Ovary (tissue), 9 donors: ENCODE measurements around the gene CACHD1. TPM values are rescaled to one million over a fixed set of nuclear protein-coding genes. Genes with fewer than 3 reads are reported as not detected.

ENCODE experiments used
- DNase-seq, 5 donors: peaks; one replicate each; pipeline ENCODE4 v3.0.0-alpha.2; 2019 to 2020
- H3K27ac ChIP-seq, 2 donors: fragments of 200-600 bp; one replicate each; pipeline versions ENCODE4 v1.5.1 to v1.8.0; 2019 to 2022
- H3K27me3 ChIP-seq: fragments of 200-600 bp; one replicate; pipeline ENCODE4 v1.8.0; 2022
- H3K36me3 ChIP-seq: fragments of 200-600 bp; sonication (generic); one replicate; pipeline ENCODE4 v1.5.1; 2019
- H3K4me1 ChIP-seq: one replicate; pipeline ENCODE4 v1.8.1; 2013; ENCODE audit warnings: mild to moderate bottlenecking, moderate library complexity; ENCODE audit not compliant: insufficient read depth
- H3K4me3 ChIP-seq: fragments of 200-600 bp; sonication (generic); one replicate; pipeline ENCODE4 v1.5.1; 2017
- H3K9me3 ChIP-seq, 2 donors: fragments of 200-600 bp in 1 of 2; sonication (generic) in 1 of 2; one replicate each; pipeline versions ENCODE4 v1.5.1 to v1.8.1; 2013 to 2019; ENCODE audit warnings: mild to moderate bottlenecking in 1 of 2, moderate library complexity in 1 of 2
- CTCF ChIP-seq, 3 donors: fragments of 450-650 bp in 2 of 3; fragments of 200-600 bp in 1 of 3; IDR thresholded peaks; one replicate each; pipeline versions ENCODE4 v1.5.1 to v1.8.0; 2016 to 2022; ENCODE audit warnings: antibody characterized with exemption in 3 of 3, mild to moderate bottlenecking in 1 of 3
- EP300 ChIP-seq: sonication (generic); formaldehyde crosslinking; IDR thresholded peaks from one replicate; pipeline ENCODE4 v1.6.1; 2017; ENCODE audit warnings: antibody characterized with exemption
- POLR2A ChIP-seq: fragments of 450-650 bp; IDR thresholded peaks from one replicate; pipeline ENCODE4 v1.6.1; 2017; ENCODE audit warnings: antibody characterized with exemption, mild to moderate bottlenecking, moderate library complexity
- WGBS, 3 donors: extraction: QIAGEN DNeasy Blood & Tissue Kit in 1 of 3; methylation state at CpG; one replicate each; pipeline versions ENCODE4 v1.1.5 to v1.1.7; 2013 to 2017; 5-methylcytosine and 5-hydroxymethylcytosine counted together
- intact Hi-C, 4 donors: fragments of 100-400 bp; cut with DNase I; formaldehyde crosslinking; loops; one replicate each; pipeline versions ENCODE4 v1.11.0 to v1.15.1; 2022 to 2023
- polyA plus RNA-seq, 2 donors: library from polyadenylated mRNA; stranded (reverse); fragments of 200-250 nt in 1 of 2; fragments of 350-450 nt in 1 of 2; fragmentation: Illumina TruSeq in 1 of 2; extraction: RNeasy Lipid Tissue Mini Kit (QIAGEN cat#74804) in 1 of 2; gene quantifications; one replicate each; pipeline ENCODE4 v1.2.3, GENCODE V29; 2013 to 2014
- total RNA-seq, 7 donors: library from RNA; depleted of rRNA in 2 of 7; stranded (reverse); fragments of >200 nt in 2 of 7; fragmentation: NEBNext Ultra II Directional in 3 of 7; extraction: Animal tissue kit (Norgen Biotek cat#: 25700) in 3 of 7; gene quantifications; one replicate each; pipeline versions ENCODE4 v1.1.0 to v1.2.4, GENCODE V29; 2016 to 2023
- donor health status: DM: no; HTN: no; CAD: no; lungs with moderate emphysema.
- donor health status: DM: no; HTN: no; CAD: no.
- donor health status: Bipolar disorder and iron deficiency.
- donor health status: DM: yes; HTN: yes; CAD: no.
- donor health status: DM: no; HTN: no; CAD: no.
- donor health status: DM: yes; HTN: yes; CAD: no.

CACHD1 gene
- total and polyA plus RNA-seq, 9 donors = 17.0 to 33.1 (median 23.2) TPM

DNA sequence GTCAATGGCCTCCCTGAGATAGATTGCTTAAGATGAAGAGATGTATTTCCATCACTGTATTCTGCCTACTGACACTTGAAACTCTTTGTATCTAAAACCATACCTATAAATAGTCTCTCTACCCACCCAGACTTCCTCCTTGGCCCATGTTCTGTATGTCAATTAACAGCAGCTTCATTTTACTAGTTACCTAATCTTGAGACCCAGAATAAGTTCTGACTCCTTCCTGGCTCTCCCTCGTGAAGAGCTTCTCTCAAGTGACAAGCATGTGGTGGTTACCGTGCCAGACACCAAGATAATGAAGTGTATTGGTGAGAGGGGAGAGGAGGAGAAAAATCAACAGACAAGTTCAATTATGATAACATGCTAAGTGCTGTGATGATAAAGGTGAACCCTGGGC is 146.1 kb downstream of the CACHD1 start:
- Histone ChIP-seq H3K4me1 (no peaks in the 10 kb centered on the region), H3K36me3 (no peaks in the 10 kb centered on the region), H3K27me3 (no peaks in the 10 kb centered on the region), H3K27ac (no peak overlapping the region), H3K9me3 (no peaks in the 10 kb centered on the region), H3K4me3 (no peak overlapping the region)
- no peak for DNase-seq
- TF ChIP-seq POLR2A = no peak
- TF ChIP-seq CTCF (IDR thresholded peaks at IDR 0.05) = no peak
- TF ChIP-seq EP300 = no peak
- WGBS, 3 donors = 50 to 64% (median 58%) methylated on average over 2 of the region's 2 CpGs
- intact Hi-C loops = no loop called here

DNA sequence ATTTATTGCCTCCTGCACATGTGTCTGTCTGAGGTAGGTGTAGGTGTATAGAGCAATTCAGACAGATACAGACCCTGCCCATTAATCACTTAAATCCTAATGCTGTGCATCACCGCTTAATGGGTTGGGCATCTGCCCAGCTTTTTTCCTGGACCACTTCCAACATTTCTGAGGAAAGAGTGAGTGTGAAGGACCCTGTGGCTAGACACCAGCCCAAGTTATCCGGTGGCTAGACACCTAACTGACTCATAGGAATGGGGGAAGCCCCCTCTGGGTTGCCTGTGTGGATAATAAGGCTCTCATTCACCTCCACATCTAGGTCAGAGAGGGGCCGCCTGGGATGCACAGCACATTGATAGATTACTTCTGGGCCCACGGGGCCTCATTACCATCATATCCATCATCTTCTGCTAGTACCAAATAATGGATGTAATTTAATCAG is 153.8 kb downstream of the CACHD1 start:
- TF ChIP-seq EP300 (no peak), POLR2A (no peak), CTCF (IDR thresholded peaks at IDR 0.05) (no peak)
- no peak overlapping the region for H3K4me3 ChIP-seq
- no peak overlapping the region for H3K27ac ChIP-seq
- H3K36me3 ChIP-seq = no peaks in the 10 kb centered on the region
- intact Hi-C loops = no loop called here
- DNase-seq = peak in 2 of 5 donors; percentile 18 to 28
- H3K27me3 ChIP-seq = no peaks in the 10 kb centered on the region
- H3K9me3 ChIP-seq = no peaks in the 10 kb centered on the region
- peaks cover 14% of the 10 kb centered on the region for H3K4me1 ChIP-seq
- WGBS, 3 donors = 44 to 66% (median 44%) methylated on average over 4 of the region's 4 CpGs

DNA sequence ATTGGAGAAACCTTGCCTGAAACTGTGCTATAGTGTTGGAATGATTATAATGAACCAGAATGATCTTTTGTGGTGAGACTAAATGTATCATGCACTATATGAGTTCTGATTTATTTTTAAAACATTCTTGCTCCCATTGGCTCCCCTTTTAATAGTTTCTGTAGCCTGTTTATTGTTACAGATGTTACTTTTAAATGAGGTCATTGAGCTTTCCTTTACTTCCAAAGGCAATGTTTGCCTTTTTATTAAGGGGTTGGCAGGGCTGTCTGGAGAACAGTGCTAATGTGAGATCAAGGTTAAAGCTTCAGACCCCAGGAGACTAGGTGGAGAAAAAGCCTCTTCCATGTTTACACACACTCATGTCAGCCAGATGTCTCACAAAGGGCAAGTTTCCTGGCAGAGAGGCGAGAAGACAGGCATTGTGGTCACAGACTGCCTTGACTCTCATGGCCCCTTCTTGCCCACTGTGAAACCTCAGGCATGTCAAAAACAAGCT is 154.3 kb downstream of the CACHD1 start:
- Histone ChIP-seq H3K36me3 (no peaks in the 10 kb centered on the region), H3K9me3 (no peaks in the 10 kb centered on the region), H3K27me3 (no peaks in the 10 kb centered on the region), H3K4me3 (no peak overlapping the region), H3K4me1 (peaks cover 14% of the 10 kb centered on the region), H3K27ac (peak overlapping the region in 1 of 2 donors; percentile 21)
- DNase-seq = peak in 1 of 5 donors; percentile 10
- intact Hi-C loops = no loop called here
- 5 to 19% (median 18%) methylated on average over 1 of the region's 1 CpG for WGBS, 3 donors
- TF ChIP-seq POLR2A (no peak), CTCF (IDR thresholded peaks at IDR 0.05) (no peak), EP300 (no peak)

DNA sequence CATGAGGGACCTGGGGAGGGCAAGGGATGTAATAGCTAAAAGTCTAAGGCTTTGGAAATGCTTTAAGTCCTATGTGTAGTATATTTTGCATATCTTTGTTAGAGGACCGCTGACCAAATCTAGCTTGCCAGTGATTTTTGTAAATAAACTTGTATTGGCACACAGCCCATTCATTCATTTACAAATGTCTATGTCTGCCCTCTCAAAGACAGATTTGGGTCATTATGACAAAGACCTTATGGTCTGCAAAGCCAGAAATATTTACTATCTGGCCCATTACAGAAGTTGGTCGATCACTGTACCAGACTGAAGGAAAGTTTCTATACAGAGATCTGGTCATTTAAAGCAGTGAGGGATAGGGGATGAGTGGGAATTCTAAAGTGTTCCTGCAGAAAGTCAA is 154.9 kb downstream of the CACHD1 start:
- H3K9me3 ChIP-seq = no peaks in the 10 kb centered on the region
- H3K4me3 ChIP-seq = no peak overlapping the region
- no peaks in the 10 kb centered on the region for H3K36me3 ChIP-seq
- TF ChIP-seq CTCF (IDR thresholded peaks at IDR 0.05) (no peak), POLR2A (no peak), EP300 (no peak)
- intact Hi-C loops = no loop called here
- DNase-seq = no peak
- WGBS, 3 donors = 5 to 12% (median 7%) methylated on average over 2 of the region's 2 CpGs
- no peaks in the 10 kb centered on the region for H3K27me3 ChIP-seq
- peaks cover 14% of the 10 kb centered on the region for H3K4me1 ChIP-seq
- peak overlapping the region in 1 of 2 donors; percentile 21 for H3K27ac ChIP-seq
